H9 (cell line): Measurements from ENCODE around the gene IGF1R. TPM values are rescaled to one million over a fixed set of nuclear protein-coding genes. Genes with fewer than 3 reads are reported as not detected.

Source experiments
- DNase-seq: peaks from one replicate; pipeline ENCODE4 v3.0.0-alpha.2; 2017
- H2AFZ ChIP-seq: one replicate; pipeline ENCODE4 v1.6.1; 2013; ENCODE audit warnings: mild to moderate bottlenecking, low read length, control low read depth, moderate library complexity
- H2AK5ac ChIP-seq: 2 replicates; pipeline ENCODE4 v1.6.1; 2013; ENCODE audit warnings: low read length, control low read depth, mixed read lengths; ENCODE audit not compliant: insufficient read length
- H2BK120ac ChIP-seq: one replicate; pipeline ENCODE4 v1.6.1; 2013; ENCODE audit warnings: low read depth, mild to moderate bottlenecking, low read length, control low read depth, inconsistent platforms; ENCODE audit not compliant: poor library complexity, severe bottlenecking
- H2BK12ac ChIP-seq: 2 replicates; pipeline ENCODE4 v1.6.1; 2013; ENCODE audit warnings: low read length, control low read depth, mixed read lengths, low read depth; ENCODE audit not compliant: insufficient read length
- H2BK15ac ChIP-seq: 2 replicates; pipeline ENCODE4 v1.6.1; 2013; ENCODE audit warnings: low read depth, low read length, control low read depth
- H2BK20ac ChIP-seq: one replicate; pipeline ENCODE4 v1.6.1; 2013; ENCODE audit warnings: low read depth, mild to moderate bottlenecking, low read length, control low read depth, inconsistent platforms; ENCODE audit not compliant: poor library complexity, severe bottlenecking
- H2BK5ac ChIP-seq: 2 replicates; pipeline ENCODE4 v1.6.1; 2013; ENCODE audit warnings: low read length, control low read depth, mixed read lengths; ENCODE audit not compliant: insufficient read length
- H3K14ac ChIP-seq: 2 replicates; pipeline ENCODE4 v1.6.1; 2013; ENCODE audit warnings: low read length, control low read depth; ENCODE audit not compliant: insufficient read depth
- H3K18ac ChIP-seq: 2 replicates; pipeline ENCODE4 v1.6.1; 2013; ENCODE audit warnings: low read depth, mild to moderate bottlenecking, mixed read lengths, low read length, control low read depth; ENCODE audit not compliant: insufficient read length
- H3K23ac ChIP-seq: 2 replicates; pipeline ENCODE4 v1.6.1; 2013; ENCODE audit warnings: low read length, control low read depth, mixed read lengths, low read depth; ENCODE audit not compliant: insufficient read length
- H3K23me2 ChIP-seq: 2 replicates; pipeline ENCODE4 v1.6.1; 2013; ENCODE audit warnings: low read depth, mild to moderate bottlenecking, mixed read lengths, low read length, control low read depth; ENCODE audit not compliant: insufficient read length, poor library complexity, severe bottlenecking
- H3K27ac ChIP-seq: 2 replicates; pipeline ENCODE4 v1.5.1; 2013; ENCODE audit warnings: low read length, control low read depth, mixed read lengths, low read depth; ENCODE audit not compliant: insufficient read length
- H3K27me3 ChIP-seq: 2 replicates; pipeline ENCODE4 v1.6.1; 2013; ENCODE audit warnings: low read length, control low read depth, inconsistent platforms; ENCODE audit not compliant: insufficient read depth
- H3K4ac ChIP-seq: 2 replicates; pipeline ENCODE4 v1.6.1; 2013; ENCODE audit warnings: low read depth, mild to moderate bottlenecking, control low read depth, inconsistent platforms, low read length, moderate library complexity
- H3K4me1 ChIP-seq: 2 replicates; pipeline ENCODE4 v1.6.1; 2013; ENCODE audit warnings: low read length, control low read depth, inconsistent platforms; ENCODE audit not compliant: insufficient read depth
- H3K4me2 ChIP-seq: 2 replicates; pipeline ENCODE4 v1.6.1; 2013; ENCODE audit warnings: low read length, control low read depth, mixed read lengths; ENCODE audit not compliant: insufficient read length, insufficient read depth
- H3K56ac ChIP-seq: 2 replicates; pipeline ENCODE4 v1.6.1; 2013; ENCODE audit warnings: low read depth, mild to moderate bottlenecking, mixed read lengths, low read length, control low read depth; ENCODE audit not compliant: insufficient read length
- H3K79me1 ChIP-seq: 2 replicates; pipeline ENCODE4 v1.6.1; 2013; ENCODE audit warnings: low read depth, mild to moderate bottlenecking, moderate library complexity, low read length, control low read depth, inconsistent platforms; ENCODE audit not compliant: insufficient read depth, poor library complexity, severe bottlenecking
- H3K79me2 ChIP-seq: 2 replicates; pipeline ENCODE4 v1.6.1; 2013; ENCODE audit warnings: low read length, control low read depth, inconsistent platforms; ENCODE audit not compliant: insufficient read depth
- H3K9ac ChIP-seq: 2 replicates; pipeline ENCODE4 v1.6.1; 2013; ENCODE audit warnings: low read length, control low read depth, mixed read lengths; ENCODE audit not compliant: insufficient read length; ENCODE audit errors: extremely low read depth
- H3K9me3 ChIP-seq: one replicate; pipeline ENCODE4 v1.6.1; 2013; ENCODE audit warnings: low read depth, low read length, inconsistent platforms; ENCODE audit not compliant: control insufficient read depth
- H3T11ph ChIP-seq: one replicate; pipeline ENCODE4 v1.6.1; 2013; ENCODE audit warnings: mild to moderate bottlenecking, low read length, control low read depth, inconsistent platforms
- H4K20me1 ChIP-seq: one replicate; pipeline ENCODE4 v1.6.1; 2013; ENCODE audit not compliant: control insufficient read depth, insufficient read length, insufficient read depth
- H4K5ac ChIP-seq: 2 replicates; pipeline ENCODE4 v1.6.1; 2013; ENCODE audit warnings: low read depth, mild to moderate bottlenecking, mixed read lengths, low read length, control low read depth; ENCODE audit not compliant: insufficient read length
- H4K8ac ChIP-seq: replicated peaks from 2 replicates; pipeline ENCODE4 v1.6.1; 2013; ENCODE audit warnings: low read length, control low read depth, mixed read lengths, low read depth; ENCODE audit not compliant: insufficient read length
- H4K91ac ChIP-seq: 2 replicates; pipeline ENCODE4 v1.6.1; 2013; ENCODE audit warnings: low read depth, mild to moderate bottlenecking, moderate library complexity, mixed read lengths, low read length, control low read depth; ENCODE audit not compliant: insufficient read length
- H3K27ac Mint-ChIP-seq, 3 experiments: 2 replicates in 2 of 3; 3 replicates in 1 of 3; pipeline ENCODE4 v1.8.0; 2020 to 2021; ENCODE audit warnings: mixed read lengths in 3 of 3, mild to moderate bottlenecking in 1 of 3, moderate library complexity in 1 of 3
- H3K27me3 Mint-ChIP-seq: 2 replicates; pipeline ENCODE4 v1.8.0; 2021; ENCODE audit warnings: low read depth, mild to moderate bottlenecking, moderate library complexity, mixed read lengths
- H3K36me3 Mint-ChIP-seq, 3 experiments: 2 replicates in 2 of 3; 3 replicates in 1 of 3; pipeline ENCODE4 v1.8.0; 2020 to 2021; ENCODE audit warnings: low read depth in 3 of 3, mixed read lengths in 3 of 3; ENCODE audit not compliant: insufficient read depth in 1 of 3
- H3K4me1 Mint-ChIP-seq, 2 experiments: 2 replicates each; pipeline ENCODE4 v1.8.0; 2020; ENCODE audit warnings: mixed read lengths in 2 of 2
- H3K4me3 Mint-ChIP-seq, 2 experiments: 2 replicates in 1 of 2; 3 replicates in 1 of 2; pipeline ENCODE4 v1.8.0; 2020 to 2021; ENCODE audit warnings: mild to moderate bottlenecking in 2 of 2, mixed read lengths in 2 of 2, moderate library complexity in 1 of 2
- H3K9me3 Mint-ChIP-seq, 2 experiments: 2 replicates in 1 of 2; 3 replicates in 1 of 2; pipeline ENCODE4 v1.8.0; 2020; ENCODE audit warnings: mild to moderate bottlenecking in 2 of 2, mixed read lengths in 2 of 2, moderate library complexity in 1 of 2
- WGBS: extraction: QIAGEN DNeasy Blood & Tissue Kit; methylation state at CpG from one replicate; pipeline ENCODE4 v1.1.7; 2013; ENCODE audit warnings: missing lambda C conversion rate, low lambda C conversion rate, mixed read lengths; ENCODE audit not compliant: insufficient read length; ENCODE audit errors: extremely low coverage; 5-methylcytosine and 5-hydroxymethylcytosine counted together
- total RNA-seq: library from RNA; stranded (reverse); gene quantifications from 2 replicates; pipeline ENCODE4 v1.2.1, GENCODE V29; 2021
- TF ChIP-seq, protein P1 (sequence below): fragments of 200-600 bp; sonication (generic); conservative IDR thresholded peaks from 3 replicates; pipeline ENCODE4 v1.8.0; 2021; ENCODE audit warnings: antibody characterized with exemption, mild to moderate bottlenecking

The IGF1R gene
- total RNA-seq, 1 experiment from 2014 or later: 70.0 TPM

- Histone ChIP-seq H2BK5ac (no peak overlapping the region), H3K14ac (no peak overlapping the region), H3K4me1 (peaks cover 29% of the 10 kb centered on the region), H3T11ph (no peak overlapping the region), H2BK12ac (no peak overlapping the region), H4K91ac (no peak overlapping the region), H2BK15ac (no peak overlapping the region), H4K20me1 (no peaks in the 10 kb centered on the region), H3K23me2 (no peaks in the 10 kb centered on the region), H4K8ac (no peak overlapping the region), H3K79me2 (peaks cover 70% of the 10 kb centered on the region; the same call in 1 of the 2 replicates), H3K4ac (no peak overlapping the region), H3K4me2 (no peak overlapping the region), H3K79me1 (peaks cover 18% of the 10 kb centered on the region), H2AK5ac (no peak overlapping the region), H2BK120ac (no peak overlapping the region), H3K56ac (no peak overlapping the region), H3K23ac (no peak overlapping the region), H3K27me3 (no peaks in the 10 kb centered on the region), H3K9me3 (no peaks in the 10 kb centered on the region), H2BK20ac (no peak overlapping the region), H3K9ac (no peak overlapping the region), H3K27ac (no peak overlapping the region), H2AFZ (no peak overlapping the region), H4K5ac (no peak overlapping the region), H3K18ac (no peak overlapping the region)
- TF ChIP-seq, protein P1, sequence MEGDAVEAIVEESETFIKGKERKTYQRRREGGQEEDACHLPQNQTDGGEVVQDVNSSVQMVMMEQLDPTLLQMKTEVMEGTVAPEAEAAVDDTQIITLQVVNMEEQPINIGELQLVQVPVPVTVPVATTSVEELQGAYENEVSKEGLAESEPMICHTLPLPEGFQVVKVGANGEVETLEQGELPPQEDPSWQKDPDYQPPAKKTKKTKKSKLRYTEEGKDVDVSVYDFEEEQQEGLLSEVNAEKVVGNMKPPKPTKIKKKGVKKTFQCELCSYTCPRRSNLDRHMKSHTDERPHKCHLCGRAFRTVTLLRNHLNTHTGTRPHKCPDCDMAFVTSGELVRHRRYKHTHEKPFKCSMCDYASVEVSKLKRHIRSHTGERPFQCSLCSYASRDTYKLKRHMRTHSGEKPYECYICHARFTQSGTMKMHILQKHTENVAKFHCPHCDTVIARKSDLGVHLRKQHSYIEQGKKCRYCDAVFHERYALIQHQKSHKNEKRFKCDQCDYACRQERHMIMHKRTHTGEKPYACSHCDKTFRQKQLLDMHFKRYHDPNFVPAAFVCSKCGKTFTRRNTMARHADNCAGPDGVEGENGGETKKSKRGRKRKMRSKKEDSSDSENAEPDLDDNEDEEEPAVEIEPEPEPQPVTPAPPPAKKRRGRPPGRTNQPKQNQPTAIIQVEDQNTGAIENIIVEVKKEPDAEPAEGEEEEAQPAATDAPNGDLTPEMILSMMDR: no peak
- Mint-ChIP-seq H3K36me3 (no peaks in the 10 kb centered on the region), H3K4me1 (peaks cover 63 to 64% of the 10 kb centered on the region in 2 experiments), H3K27ac (peak overlapping the region in 1 of 3 experiments; percentile 65; a peak in 1 of 7 replicates), H3K9me3 (no peaks in the 10 kb centered on the region; a peak in 1 of 5 replicates), H3K4me3 (no peak overlapping the region), H3K27me3 (no peaks in the 10 kb centered on the region)
- WGBS: no CpG with 5 or more reads among the region's 5 CpGs
- no peak for DNase-seq
Observed at GRCh38 chr15:98733098-98733497, 84.8 kb downstream of the IGF1R start.
